HG03175 (cell line): ENCODE measurements around the gene CEP131.

Experiments
- ATAC-seq: cut with Tn5 transposase; IDR thresholded peaks from one replicate; pipeline ENCODE4 v1.9.1; 2021; ENCODE audit warnings: mild to moderate bottlenecking, moderate library complexity; ENCODE audit not compliant: unreplicated experiment

CEP131 gene

GRCh38 chr17:81222906-81223761, at the start of gene CEP131:
Gene CEP131, minus strand, starts transcription at chr17:81222965. Its CDS starts 2,909 bp downstream, at chr17:81220056.
- peak; percentile 96 for ATAC-seq

- no peak for ATAC-seq
Measured at GRCh38 chr17:81271226-81271625, 48.5 kb upstream of the CEP131 start.

- no peak for ATAC-seq
Measured at GRCh38 chr17:81270279-81270678, 47.5 kb upstream of the CEP131 start.

- ATAC-seq, result no peak
Measured at GRCh38 chr17:81267390-81268067, 44.8 kb upstream of the CEP131 start.

- no peak for ATAC-seq
Measured at GRCh38 chr17:81265576-81265975, 42.8 kb upstream of the CEP131 start.

- no peak for ATAC-seq
Measured at GRCh38 chr17:81264640-81265039, 41.9 kb upstream of the CEP131 start.

GRCh38 chr17:81263371-81264181, 40.8 kb upstream of the CEP131 start:
- no peak for ATAC-seq

GRCh38 chr17:81261582-81262336, 39.0 kb upstream of the CEP131 start:
- ATAC-seq, result no peak

GRCh38 chr17:81261096-81261495, 38.3 kb upstream of the CEP131 start:
- ATAC-seq, result no peak

- ATAC-seq, result no peak
Measured at GRCh38 chr17:81260641-81261040, 37.9 kb upstream of the CEP131 start.

- no peak for ATAC-seq
Measured at GRCh38 chr17:81260171-81260570, 37.4 kb upstream of the CEP131 start.

- ATAC-seq, result no peak
Measured at GRCh38 chr17:81259058-81259605, 36.4 kb upstream of the CEP131 start.

- no peak for ATAC-seq
Measured at GRCh38 chr17:81258292-81258691, 35.5 kb upstream of the CEP131 start.

GRCh38 chr17:81257533-81257932, 34.8 kb upstream of the CEP131 start:
- no peak for ATAC-seq

GRCh38 chr17:81256616-81257015, 33.9 kb upstream of the CEP131 start:
- no peak for ATAC-seq

GRCh38 chr17:81254955-81255717, 32.4 kb upstream of the CEP131 start:
- no peak for ATAC-seq

GRCh38 chr17:81253358-81254131, 30.8 kb upstream of the CEP131 start:
- ATAC-seq, result no peak

GRCh38 chr17:81252987-81253329, 30.2 kb upstream of the CEP131 start:
- no peak for ATAC-seq
